Measurements from ENCODE around the gene CPEB4. TPM values are rescaled to one million over a fixed set of nuclear protein-coding genes. Genes with fewer than 3 reads are reported as not detected.

Gene CPEB4
- total and polyA plus RNA-seq, 9 of the 15 experiments (the other 6 are each of a cell fraction or from before 2014, with no cell fraction given) = 7.4 to 21.3 (median 12.4) TPM

GRCh38 chr5:173866858-173867679 lies 21.1 kb upstream of the CPEB4 start (continued):
- TF ChIP-seq REST (IDR thresholded peaks at IDR 0.05; ENCODE audit: borderline replicate concordance) (peak; percentile 70), REST (CRISPR knock-in tag; IDR thresholded peaks at IDR 0.05; ENCODE audit: low read depth) (no peak), SMAD2 (IDR thresholded peaks at IDR 0.05; ENCODE audit: low read depth, low read length) (no peak), ZFP30 (CRISPR knock-in tag; IDR thresholded peaks at IDR 0.05; ENCODE audit: borderline replicate concordance) (no peak), MCM3 (IDR thresholded peaks at IDR 0.05) (no peak), TFAP4 (CRISPR knock-in tag; IDR thresholded peaks at IDR 0.05; ENCODE audit: borderline replicate concordance) (peak; percentile 70; the same call in 1 of the 2 replicates), ZNF12 (CRISPR knock-in tag; IDR thresholded peaks at IDR 0.05) (no peak), TCF7 (IDR thresholded peaks at IDR 0.05; ENCODE audit: borderline replicate concordance) (no peak), PHB2 (IDR thresholded peaks at IDR 0.05; ENCODE audit: low read depth) (no peak), E2F1 (CRISPR knock-in tag; IDR thresholded peaks at IDR 0.05) (no peak), BACH1 (tag; IDR thresholded peaks at IDR 0.05) (no peak), PRMT5 (CRISPR knock-in tag; IDR thresholded peaks at IDR 0.05) (no peak), ARNT (IDR thresholded peaks at IDR 0.05) (peak in 1 of 2 experiments; percentile 30; a peak in 2 of 4 replicates), ATF6 (CRISPR knock-in tag; IDR thresholded peaks at IDR 0.05) (no peak), BCOR (IDR thresholded peaks at IDR 0.05) (peak; percentile 80), NELFE (IDR thresholded peaks at IDR 0.05; ENCODE audit: insufficient read depth, insufficient read length) (no peak), TFAM (CRISPR knock-in tag; conservative IDR thresholded peaks at IDR 0.05) (no peak)
